Fibroblast of upper back skin (primary cell): ENCODE data around the gene TCTA.
A peak's percentile ranks its signal among the peaks of the same experiment; 100 is the strongest.
"Not testable (repeated sequence)": the region's sequence is repeated elsewhere in the genome, so short reads cannot be mapped to it uniquely, and the experiment has no call there.

Experiments used
- DNase-seq: peaks from one replicate; pipeline ENCODE4 v3.0.0-alpha.2; 2013

The TCTA gene

DNA sequence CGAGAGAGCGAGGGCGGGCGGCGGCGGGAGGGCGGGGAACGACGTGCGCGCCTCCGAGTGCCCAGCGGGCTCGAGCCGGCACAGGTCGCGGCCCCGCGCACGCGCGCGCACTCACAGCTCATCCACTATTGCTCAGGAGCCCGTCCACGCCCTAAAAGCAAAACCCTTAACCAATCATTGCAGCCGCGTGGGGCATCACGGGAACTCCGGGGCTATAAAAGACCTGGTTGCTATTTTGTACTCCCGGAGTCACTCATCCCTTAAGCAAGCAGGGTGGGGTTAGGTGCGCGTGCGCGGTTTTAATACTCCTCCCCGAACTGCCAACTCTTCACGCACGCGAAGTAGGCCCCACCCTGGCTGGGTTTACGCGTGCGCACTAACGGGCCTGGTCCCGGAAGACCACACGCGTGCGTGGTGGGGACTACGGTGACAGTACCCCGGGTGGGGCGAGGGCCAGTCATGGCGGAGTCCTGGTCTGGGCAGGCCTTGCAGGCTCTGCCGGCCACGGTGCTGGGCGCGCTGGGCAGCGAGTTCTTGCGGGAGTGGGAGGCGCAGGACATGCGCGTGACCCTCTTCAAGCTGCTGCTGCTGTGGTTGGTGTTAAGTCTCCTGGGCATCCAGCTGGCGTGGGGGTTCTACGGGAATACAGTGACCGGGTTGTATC lies at the start of gene TCTA, which contains the start of gene RHOA:
TCTA (plus strand) TSS at position 456 of the 664 bp plus-strand sequence; CDS start at position 460, 4 bp downstream.
RHOA (minus strand) TSS at position 9 of the 664 bp plus-strand sequence. CDS start 36,387 bp downstream, outside the sequence.
- peak; percentile 100 for DNase-seq

- DNase-seq, result peak; percentile 71
Measured at GRCh38 chr3:49362561-49362960, 49.7 kb upstream of the TCTA start.

GRCh38 chr3:49370585-49371290 lies 41.5 kb upstream of the TCTA start:
- DNase-seq, result no peak

DNA sequence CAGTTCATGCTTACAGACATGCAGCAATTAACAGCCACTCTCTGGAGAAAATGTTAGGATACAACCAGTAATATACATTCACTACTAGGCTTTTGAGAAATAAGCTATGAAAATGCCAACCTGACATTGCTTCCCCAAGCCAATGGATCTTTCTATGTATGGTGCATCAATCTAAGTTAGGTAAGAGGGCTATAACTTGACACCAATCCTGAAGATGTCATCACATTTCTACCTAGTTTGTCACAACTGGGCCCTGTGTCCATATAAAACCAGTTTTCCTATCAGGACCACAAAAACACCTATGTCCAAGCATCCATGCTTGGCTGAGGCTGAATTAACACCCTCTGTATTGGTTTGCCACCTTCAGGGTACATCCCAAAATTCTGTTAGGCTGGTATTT lies 40.3 kb upstream of the TCTA start:
- no peak for DNase-seq

DNA sequence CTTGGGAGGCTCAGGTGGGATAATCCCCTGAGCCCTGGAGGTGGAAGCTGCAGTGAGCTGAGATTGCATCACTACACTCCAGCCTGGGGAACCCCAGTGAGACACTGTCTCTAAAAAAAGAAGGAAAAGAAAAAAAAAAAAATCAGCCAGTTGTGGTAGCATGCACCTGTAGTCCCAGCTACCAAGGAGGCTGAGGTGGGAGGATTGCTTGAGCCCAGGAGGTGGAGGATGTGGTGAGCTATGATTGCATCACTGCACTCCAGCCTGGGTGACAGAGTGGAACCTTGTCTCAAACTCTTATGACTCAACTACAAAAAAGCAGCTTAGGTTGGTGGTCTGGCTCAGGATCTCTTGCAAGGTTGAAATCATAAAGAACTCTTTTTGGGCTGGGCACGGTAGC lies 34.7 kb upstream of the TCTA start:
- peak; percentile 53 for DNase-seq

DNA sequence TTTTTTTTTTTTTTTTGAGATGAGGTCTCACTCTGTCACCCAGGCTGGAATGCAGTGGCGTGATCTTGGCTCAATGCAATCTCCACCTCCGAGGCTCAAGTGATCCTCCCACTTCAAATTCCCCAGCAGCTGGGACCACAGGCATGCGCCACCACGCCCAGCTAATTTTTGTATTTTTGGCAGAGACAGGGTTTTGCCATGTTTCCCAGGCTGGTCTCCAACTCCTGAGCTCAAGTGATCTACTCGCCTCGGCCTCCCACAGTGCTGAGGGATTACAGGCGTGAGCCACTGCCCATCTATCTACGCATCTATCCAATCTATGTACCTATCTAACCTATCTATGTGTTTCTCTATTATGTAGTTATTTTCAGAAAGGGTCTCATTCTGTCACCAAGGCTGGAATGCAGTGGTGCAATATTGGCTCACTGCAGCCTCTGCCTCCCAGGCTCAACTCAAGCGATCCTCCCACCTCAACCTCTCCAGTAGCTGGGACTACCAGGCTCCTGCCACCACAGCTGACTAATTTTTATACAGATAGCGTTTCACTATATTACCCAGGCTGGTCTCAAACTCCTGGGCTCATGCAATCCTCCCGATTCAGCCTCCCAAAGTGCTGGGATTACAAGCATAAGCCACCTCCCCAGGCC lies 33.9 kb upstream of the TCTA start:
- peak; percentile 86 for DNase-seq

- no peak for DNase-seq
Measured at GRCh38 chr3:49383387-49383786, 28.8 kb upstream of the TCTA start.

DNA sequence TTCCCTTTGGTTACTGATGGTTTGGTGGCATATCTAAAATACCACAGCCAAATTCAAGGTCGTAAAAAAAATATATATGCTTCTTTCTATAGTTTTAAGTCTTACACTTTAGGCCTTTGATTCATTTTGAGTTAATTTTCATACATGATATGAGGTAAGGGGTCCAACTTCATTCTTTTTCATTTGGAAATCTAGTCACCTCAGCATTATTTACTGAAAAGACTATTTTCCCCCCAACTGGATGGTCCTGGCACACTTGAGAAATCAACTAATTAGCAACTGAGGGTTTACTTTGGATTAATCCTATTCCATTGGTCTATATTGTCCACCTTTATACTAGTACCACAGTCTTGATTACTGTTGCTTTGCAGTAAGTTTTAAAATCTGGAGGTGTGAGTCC lies 26.6 kb upstream of the TCTA start:
- DNase-seq, result no peak

- no peak for DNase-seq
Measured at GRCh38 chr3:49386056-49386756, 26.0 kb upstream of the TCTA start.

GRCh38 chr3:49387721-49388120 lies 24.5 kb upstream of the TCTA start:
- DNase-seq, result no peak

DNA sequence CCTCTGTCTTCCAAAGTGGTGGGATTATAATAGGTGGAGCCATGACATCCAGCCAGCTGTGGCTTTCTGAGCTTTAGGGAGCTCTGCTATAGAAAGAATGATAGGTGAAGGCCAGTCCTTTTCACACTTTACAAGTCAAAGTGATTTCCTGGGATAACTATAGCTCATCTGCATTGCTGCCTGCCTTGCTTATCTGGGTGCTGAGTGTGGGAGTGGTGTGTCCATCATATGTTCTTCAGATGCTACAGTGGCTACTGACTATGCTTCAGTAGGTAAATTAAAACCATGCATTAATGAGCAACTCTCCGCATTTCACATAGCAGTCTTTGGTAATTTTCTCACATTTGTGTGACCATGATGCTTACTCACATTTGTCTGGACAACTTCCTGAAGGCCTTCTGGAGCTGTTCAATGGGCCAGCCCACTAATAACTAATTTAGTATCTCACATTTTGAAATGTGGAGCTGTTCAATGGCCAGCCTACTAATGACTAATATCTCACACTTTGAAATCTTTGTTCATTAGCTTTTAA lies 23.9 kb upstream of the TCTA start:
- peak; percentile 9 for DNase-seq

DNA sequence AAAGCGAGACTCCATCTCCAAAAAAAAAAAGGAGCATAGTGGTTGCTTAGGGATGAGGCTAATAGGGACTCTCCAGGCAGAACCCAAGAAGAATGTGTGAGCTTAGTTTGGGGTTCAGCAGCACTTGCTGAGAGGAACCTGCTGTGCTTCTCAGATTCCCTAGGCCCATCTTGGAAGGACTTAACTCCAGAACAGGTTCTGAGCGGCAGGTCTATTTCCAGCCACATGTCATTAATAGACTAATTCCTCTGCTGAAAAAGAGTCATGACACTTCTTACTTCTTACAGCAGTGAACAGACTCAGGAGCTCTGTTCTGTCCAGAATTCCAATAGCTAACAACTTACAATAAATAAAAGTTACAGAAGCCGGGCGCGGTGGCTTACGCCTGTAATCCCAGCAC lies 22.9 kb upstream of the TCTA start:
- DNase-seq, result no peak

GRCh38 chr3:49391310-49391709 lies 20.9 kb upstream of the TCTA start:
- not testable (repeated sequence) for DNase-seq

DNA sequence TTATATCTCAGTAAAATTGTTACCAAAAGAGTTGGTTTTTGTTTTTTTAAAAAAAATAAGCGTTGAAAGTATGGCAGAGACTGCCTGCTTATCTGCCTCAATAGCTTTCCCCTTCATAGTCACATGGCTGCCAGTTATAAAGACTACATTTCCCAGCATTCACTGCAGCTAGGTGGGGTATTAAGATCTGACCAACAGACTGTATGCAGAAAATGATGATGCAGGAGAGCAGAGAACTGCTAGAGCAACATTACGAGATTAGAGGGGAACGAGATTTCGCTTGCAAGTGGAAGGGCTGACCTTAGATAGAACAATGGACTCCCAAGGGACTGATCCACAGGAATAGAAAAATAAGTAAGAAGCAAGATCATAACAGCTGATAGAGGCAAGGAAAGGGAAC lies 14.8 kb upstream of the TCTA start:
- no peak for DNase-seq

DNA sequence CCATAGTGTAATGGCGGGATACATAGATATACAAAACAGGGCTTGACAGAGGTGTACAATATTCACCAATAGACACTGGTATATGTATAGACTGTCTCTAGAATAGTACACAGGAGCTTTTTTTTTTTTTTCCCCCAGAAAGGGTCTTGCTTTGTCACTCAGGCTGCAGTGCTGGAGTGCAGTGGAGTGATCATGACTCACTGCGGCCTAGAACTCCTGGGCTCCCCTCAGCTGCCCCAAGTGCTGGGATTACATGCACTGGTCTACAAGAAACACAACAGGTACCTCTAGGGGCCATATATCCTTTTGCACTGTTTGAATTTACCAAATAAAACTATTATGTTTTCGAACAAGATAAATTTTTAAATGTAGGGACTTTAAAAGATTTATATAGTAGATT lies 12.8 kb upstream of the TCTA start:
- no peak for DNase-seq

DNA sequence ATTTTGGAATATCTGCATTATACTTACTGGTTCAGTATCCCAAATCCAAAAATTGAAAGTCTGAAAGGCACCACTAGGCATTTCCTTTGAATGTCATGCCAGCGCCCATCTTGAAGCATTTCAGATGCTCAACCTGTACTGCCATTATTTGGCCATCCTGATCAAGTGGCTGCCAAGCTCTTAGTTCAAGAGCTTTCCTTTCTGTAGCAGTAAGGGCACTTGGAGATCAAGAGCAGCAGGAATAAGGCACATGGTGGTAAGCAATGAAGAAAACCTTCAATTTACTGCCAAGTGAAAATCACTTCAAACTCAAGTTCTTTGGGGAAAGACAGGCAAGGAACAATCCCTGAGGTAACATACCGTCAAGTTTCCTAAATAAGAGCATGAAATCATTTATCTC lies 10.5 kb upstream of the TCTA start:
- DNase-seq, result no peak

DNA sequence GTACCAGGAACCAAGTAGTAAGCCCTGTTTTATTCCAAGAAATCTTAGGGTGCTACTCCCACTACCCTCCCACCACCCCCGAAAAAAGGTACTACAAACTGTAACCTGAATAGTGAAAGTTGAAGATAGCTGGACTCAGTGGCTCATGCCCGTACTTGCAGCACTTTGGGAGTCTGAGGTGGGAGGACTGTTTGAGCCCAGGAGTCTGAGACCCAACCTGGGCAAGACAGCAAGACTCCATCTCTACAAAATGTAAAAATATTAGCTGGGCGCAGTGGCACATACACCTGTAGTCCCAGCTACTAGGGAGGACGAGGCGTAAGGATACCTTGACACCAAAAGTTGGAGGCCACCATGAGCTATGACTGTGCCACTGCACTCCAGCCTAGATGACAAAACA lies 8.3 kb upstream of the TCTA start:
- no peak for DNase-seq

- DNase-seq, result not testable (repeated sequence)
Measured at GRCh38 chr3:49405570-49405969, 6.7 kb upstream of the TCTA start.

DNA sequence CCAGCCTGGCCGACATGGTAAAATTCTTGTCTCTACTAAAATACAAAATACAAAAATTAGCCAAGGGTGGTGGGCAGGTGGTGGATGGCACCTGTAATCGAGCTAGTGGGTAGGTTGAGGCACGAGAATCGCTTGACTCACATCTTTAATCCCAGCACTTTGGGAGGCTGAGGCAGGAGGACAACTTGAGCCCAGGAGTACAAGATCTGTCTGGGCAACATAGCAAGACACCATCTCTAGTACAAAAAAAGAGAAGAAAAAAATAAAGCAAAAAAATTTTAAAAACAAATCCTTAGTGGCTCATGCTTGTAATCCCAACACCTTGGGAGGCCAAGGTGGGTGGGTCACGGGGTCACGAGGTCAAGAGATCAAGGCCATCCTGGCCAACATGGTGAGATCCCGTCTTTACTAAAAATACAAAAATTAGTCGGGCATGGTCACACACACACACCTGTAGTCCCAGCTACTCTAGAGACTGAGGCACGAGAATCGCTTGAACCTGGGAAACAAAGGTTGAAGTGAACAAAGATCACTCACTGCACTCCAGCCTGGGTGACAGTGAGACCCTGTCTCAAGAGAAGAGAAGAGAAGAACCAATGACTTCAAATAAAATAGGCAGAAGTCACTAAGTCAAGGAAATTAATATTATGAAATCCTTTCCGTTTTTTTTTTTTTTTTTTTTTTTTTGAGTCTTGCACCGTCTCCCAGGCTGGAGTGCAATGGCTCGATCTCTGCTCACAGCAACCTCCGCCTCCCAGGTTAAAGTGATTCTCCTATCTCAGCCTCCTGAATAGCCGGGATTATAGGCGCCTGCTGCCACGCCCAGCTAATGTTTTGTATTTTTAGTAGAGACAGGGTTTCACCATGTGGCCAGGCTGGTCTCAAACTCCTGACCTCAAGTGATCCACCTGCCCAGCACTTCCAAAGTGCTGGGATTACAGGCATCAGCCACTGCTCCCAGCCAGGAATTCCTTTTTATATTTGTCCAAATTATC lies 5.4 kb upstream of the TCTA start:
- DNase-seq, result no peak

DNA sequence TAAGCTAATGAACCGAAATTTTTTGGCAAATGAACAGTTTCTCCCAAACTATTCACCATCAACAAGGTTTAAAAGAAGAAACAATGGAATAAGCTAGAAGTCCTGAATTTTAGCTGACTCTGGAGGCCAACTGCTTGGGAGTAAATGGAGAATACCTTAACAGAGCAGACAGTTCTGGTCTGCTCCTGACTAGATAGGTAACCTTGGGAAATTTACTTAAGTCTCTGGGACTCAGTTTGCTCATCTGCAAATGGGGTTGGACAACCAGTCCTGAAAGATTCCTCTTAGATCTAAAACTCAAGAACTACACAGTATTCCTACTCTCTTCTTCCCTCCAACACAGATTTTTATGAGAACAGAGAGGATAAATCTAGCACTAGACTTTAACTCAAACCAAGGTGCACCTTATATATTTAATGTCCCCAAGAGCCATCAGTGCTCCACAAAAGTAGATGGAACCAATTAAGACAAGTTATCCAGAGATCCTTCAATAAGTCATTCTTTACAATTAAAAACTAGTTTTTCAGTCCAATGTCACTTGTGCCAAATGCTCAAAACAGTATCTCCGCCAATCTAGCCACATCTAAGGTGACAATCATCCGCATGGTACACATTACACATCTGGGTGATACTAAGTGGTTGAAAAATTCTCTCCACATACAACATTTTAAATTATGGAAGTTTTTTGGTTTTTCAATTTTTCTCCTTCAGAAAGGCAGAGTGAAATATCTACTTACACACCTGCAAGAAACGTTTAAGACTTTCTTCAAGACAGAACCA lies 2.0 kb upstream of the TCTA start:
- no peak for DNase-seq
